Hypothalamus (tissue), 51 donors: ENCODE measurements around the gene VEGFD.

Source experiments
- DNase-seq, 51 donors: peaks; one replicate each; lab custom pipeline; 2025; lab: John Stamatoyannopoulos, UW

Gene VEGFD, protein sequence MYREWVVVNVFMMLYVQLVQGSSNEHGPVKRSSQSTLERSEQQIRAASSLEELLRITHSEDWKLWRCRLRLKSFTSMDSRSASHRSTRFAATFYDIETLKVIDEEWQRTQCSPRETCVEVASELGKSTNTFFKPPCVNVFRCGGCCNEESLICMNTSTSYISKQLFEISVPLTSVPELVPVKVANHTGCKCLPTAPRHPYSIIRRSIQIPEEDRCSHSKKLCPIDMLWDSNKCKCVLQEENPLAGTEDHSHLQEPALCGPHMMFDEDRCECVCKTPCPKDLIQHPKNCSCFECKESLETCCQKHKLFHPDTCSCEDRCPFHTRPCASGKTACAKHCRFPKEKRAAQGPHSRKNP

DNA sequence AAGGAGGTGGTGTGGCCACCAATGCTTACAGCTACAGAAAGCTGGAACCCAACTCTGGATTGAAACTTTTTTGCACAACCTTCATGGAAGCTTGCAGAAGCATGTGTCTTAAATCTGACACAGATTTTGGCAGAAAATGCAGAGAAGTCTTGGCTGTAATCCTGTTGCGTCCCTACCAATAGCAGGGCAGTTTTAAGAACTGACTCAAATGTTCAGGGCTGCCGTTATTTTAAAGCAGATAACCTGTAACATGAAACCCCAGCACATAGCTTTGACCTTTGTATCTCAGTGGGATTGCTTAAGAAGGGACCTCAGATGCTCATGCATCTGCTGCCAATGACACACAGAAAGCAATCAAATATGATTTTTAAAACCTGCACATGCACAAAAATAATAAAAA, at the start of gene VEGFD:
Gene VEGFD (minus strand): TSS at position 110 of the 400 bp plus-strand sequence. CDS start 467 bp downstream, outside the sequence.
- DNase-seq: no peak

DNA sequence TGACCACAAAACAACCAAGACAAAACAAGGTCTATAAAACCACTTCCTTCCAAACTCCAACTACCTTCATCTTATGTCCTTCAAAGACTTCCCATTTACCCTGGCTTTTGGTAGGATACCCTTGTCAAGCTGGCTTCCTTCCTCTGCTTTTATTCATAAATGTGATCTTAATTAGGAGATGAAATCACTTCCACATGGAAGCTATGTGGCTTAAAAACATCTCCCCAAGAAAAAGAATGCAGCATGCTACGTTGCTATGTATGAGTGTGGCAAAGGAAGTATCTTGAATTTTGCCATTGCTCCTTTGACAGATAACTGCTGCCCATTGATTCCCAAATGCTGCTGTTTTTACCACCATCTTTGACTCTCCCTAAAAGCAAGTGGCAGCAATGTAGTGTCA, 46.4 kb upstream of the VEGFD start:
- no peak for DNase-seq

DNA sequence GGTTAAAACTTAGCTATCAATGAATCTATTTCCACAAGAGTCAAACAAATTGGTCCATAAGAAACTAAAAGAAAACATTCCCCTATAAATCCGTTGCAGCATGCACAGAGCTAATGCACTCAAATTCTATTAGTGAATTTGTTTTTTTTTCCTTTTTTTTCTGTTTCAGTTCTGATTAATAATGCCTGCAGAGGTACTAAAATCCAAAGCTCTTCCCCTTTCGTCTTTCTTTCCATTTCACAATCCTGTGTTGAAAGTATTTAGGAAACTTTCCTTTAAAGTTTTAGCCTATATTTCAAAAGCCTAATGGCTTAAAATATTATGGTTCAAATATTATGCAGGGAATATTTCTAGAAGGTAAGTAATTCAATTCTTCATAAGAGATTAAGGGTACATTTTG, 45.9 kb upstream of the VEGFD start:
- DNase-seq: no peak

DNA sequence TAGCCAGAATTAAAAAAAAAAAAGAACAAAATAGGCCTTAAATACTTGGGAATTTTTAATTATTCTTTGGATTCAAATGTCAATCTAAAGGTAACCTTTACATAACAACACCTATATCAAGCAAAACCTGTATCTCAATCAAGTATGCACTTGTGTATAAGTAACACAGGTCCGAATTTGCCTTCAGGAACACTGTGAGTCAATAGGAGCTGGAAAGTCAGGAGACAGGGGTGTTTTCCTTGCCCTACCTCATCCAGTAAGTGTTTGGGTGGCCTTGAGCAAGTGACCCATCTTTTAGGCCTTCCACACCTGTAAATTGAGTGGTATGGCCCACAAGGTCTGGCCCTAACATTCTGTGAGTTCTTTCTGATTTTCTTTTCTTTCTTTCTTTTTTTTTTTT, 40.8 kb upstream of the VEGFD start:
- no peak for DNase-seq

DNA sequence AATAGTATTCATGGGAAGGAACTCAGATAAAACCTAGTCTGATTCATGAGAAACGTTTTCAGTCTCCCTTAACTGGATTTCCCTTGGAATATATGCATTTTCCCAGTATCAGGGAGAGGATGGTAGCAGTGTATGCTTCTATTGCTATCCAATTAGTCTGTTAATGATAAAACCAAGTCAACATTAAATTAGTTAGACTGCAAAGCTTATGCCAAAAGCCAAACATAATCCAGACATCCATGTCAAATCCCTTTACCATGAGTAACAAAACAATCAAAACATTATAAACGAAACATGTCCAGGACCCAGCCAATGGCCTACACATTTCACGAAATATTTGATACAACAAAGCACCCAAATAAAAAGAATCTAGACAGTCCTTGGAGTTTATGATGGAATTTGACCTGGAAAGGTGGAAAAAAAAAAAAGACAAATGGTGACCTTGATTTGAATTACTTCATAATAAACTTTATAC, 34.5 kb upstream of the VEGFD start:
- no peak for DNase-seq

DNA sequence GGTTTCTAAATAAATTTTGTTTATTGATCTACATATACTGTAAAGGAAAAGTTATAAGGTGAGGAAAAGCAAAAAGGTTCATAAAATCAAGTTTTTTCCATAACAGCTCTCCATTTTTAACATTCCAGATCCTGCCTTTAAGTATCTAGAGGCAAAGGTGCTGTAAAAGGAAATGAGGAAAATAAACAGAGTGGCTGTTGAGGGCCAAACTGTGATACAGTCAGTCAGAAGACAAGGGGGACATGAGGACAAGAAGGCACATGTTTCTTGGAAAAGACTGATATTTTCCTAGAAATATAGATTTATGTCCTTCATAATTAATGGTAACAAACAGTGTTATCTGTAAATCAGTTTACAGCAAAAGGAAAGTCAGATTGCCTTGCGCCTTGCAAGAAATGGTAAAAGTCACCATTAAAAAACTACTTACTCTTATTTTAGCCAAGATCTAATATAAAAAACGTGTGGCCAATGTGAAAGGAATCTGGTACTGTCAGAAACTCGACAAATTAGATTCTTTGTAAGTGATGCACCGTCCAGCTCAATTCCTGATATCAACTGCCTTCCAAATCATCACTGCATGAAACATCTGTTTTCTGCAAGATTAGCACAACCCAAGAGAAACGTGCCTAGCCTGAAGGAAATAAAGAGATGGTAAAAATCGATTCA, 34.0 kb upstream of the VEGFD start:
- no peak for DNase-seq

DNA sequence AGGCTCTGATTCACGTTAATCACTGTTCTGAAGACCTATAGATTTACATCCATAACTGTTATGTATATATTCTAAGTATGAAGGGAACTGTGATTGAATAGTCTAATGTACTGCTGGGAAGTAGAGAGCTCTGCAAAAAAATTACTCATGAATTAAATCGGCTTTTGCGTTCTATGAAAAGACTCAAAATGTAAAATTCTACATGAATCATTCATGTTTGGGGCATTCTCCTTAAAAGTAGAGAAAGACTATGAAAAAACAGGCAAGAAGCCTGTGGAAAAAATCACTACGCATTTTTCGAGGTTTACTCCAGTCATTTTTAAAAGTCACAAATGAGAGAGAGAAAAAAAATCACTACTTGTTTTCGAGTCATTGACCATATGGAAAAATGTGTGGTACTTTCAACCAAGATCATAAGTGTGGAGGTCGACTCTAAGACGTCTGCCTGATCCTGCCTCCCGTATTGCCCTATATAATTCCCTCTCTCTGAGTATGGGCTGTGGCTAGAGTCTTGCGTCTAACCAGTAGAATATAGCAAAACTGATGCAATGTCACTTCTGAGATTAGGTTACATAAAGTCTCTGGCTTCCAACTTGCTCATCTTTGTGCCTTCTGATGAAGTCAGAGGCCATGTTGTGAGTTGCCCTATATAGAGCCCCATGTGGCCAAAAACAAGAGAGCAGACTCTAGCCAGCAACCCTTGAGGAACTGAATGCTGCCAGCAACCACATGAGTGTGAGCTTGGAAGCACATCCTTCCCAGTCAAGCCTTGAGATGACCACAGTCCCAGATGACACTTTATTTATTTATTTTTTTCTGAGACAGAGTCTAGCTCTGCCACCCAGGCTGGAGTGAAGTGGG, 32.1 kb upstream of the VEGFD start:
- no peak for DNase-seq

DNA sequence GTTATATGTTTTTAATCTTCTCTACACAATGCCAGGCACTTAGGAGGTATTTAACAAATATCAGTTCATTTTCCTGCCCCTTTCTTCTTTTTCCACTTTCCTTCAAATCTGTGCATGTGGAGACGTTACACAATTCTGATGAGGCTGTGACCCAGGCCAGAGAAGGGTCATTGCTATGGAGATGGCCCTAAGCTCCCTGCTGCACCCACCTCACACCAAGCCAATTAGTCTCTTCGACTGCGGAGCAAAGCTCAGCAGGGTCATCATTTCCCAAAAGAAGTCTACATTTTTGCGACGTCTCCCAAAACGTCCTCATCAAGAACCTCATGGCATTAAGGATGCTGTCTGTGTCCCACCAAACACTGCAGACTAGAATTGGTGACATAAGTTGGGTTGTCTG, 28.9 kb upstream of the VEGFD start:
- no peak for DNase-seq

DNA sequence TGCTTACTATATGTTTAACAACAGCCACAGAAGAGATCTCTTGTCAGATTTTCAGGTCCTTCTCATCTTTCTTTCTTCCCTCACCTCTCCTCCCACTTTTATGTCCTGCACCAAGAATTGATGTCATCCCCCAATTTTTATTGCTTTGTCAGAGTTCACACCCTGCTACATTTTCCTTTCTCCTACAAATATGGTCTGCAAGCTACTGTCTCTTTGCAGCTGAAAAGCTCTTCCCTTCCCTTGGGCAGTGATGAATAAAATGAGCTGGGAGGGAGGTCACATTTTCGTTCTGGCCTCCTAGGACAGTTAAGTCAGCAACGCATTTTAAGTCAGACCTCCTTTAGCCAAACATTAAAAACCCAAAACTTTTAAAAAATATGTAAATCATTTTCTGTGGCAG, 26.7 kb upstream of the VEGFD start:
- DNase-seq: no peak

DNA sequence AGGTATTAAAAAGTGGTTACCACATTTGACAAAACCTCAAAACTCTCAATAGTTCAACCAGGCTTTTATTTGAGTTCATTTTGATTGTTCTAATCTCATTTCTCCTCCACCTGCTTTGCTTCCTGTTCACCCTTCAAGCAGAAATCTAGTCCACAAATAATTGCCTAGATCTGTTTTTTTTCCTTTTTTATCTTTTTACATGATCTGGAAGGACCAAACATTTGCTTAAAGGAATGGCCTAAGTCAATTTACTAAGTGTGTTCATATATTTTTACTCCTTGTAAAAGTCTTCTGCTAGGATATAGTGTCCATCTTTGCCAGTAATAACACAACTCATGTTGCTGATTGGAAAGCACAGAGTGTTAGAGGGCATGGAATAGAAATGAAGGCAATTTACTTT, 26.2 kb upstream of the VEGFD start:
- no peak for DNase-seq

DNA sequence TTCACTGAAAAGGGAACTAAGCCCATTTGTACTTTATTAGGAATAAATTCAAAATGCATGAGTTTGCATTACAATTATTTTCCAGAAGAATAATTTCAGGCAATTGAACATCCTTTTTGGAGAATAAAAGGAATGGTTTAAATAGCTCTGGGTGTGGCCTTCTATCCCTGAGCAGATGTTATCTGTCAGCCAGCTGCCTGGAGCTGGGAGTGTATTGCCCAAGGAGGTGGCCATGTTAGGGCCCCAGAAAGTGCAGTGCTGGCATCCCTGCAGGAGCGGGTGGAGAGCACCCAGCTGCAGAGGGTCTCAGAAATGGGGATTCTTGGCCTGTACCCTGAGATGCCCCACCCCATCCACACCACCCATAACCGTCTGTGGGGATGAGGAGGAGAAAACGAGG, 21.6 kb upstream of the VEGFD start:
- DNase-seq: no peak

DNA sequence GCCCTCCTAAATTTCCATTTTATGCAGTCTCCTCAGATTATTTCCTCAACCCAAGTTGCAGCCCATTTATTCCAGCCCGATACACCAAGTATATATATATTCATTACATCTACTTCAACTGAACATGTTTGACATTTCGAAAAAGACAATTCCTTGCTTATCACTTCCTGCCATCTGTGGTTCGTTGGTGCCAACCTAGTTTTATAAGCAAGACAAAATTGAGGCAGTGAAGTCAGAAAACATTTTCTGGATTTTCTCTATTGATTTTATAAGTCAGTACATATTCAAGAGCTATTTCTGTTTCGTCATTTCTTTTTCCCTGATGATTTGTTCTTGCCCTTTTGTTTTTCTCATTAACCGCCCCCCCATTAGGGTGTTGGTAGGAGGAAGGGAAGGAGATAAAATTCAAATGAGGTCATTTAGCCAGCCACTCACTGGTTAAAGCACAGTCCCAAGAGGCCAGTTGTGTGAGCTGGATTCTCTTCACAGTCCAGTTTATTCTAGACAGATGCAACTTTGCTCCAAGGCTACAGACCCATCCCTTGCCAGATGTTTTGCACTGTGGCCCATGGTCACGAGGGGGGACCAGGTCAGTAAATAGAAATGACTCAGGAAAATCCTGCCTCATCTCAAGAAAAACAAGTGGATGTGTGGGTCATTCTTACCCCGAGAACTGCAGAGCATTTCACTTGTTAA, 20.3 kb upstream of the VEGFD start:
- no peak for DNase-seq

DNA sequence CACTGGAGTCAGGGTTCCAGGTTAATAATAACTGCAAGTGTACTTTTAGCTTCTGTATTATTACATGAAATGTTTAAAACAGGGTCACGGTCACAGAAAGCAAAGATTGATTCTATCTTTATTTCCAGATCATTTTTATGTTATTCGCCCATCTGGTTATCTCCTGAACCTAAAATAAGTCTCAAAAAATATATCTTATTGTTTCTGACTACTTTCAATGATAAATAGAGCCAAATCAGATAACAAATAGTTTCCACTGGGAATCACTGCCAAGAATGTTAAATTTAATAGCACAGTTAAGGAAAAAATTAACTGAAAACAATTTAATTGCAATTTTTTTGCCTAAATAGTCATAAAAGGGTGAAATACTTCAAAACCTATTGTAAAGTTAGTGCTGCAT, 17.2 kb upstream of the VEGFD start:
- no peak for DNase-seq

DNA sequence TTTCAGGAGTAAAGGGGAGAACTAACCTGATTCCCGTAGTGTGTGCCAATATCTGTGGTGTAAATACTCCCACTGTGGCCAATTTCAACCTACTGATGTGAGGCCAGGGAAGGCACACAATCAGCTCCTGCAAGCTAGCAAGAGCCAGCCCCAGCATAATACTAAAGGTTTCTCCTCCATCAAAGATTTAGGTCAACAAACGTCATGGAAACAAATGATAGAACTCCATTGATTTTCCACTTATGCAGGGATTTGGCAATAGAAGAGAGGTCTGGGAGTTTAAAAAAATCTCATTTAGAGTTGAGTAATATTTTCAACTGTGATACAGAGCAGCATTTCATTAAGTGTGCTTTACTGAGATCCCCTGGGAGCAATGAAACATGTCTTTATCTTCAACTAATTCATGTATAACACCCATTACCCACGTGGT, 15.8 kb upstream of the VEGFD start:
- no peak for DNase-seq

DNA sequence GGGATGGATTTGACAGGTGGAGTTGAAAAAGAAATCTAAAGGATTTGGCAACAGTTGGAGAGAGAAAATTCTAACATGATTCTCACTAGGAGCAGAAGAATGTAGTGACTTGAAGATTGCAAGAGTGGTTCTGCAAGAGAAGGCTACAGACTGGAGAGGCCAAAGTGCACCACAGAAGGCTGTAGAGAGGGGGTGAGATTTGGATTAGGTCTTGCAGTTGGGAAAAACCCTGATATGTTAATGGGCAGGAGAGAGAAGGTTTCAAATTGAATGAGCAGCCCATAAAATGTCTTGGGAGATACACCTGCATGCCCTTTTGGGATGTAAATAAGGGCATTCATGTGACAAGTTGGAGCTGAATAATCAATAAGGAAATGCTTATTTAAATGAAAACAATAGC, 14.7 kb upstream of the VEGFD start:
- no peak for DNase-seq

DNA sequence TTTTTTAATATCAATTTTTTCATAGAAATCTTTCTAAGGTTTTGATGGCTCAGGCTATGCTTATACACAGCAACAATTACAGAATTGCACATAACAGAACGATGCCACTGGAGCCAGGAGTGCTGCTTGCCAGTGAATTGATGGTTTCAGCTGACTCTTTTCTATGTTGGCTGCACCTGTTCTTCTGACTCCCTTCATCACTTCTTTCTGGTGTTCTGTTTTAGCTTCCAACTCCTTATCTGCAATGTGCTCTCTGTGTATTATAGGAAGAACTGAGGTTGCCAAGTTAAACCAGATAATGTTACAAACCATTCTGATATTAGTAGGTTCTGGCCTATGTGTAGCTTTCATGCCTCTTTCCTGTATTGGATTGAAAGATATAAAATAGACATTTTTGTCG, 11.6 kb upstream of the VEGFD start:
- DNase-seq: no peak

DNA sequence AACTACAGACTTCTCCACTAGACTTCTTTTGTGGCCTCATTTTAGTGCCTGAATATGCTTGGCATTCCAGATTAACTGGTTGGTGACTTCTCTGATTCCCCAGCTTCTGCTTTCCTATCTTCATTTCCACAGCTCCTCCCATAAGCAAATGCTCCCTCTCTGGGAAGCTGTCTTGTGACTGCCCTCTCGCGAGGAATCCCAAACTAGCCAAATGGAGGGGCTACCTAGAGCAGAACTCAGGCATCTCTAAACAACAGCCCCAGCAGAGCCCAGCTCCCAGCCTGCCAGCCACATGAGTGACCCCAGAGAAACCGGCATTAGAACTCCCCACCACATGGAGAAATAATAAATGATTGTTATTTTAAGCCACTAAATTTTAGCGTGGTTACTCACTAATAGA, 7.6 kb upstream of the VEGFD start:
- no peak for DNase-seq

DNA sequence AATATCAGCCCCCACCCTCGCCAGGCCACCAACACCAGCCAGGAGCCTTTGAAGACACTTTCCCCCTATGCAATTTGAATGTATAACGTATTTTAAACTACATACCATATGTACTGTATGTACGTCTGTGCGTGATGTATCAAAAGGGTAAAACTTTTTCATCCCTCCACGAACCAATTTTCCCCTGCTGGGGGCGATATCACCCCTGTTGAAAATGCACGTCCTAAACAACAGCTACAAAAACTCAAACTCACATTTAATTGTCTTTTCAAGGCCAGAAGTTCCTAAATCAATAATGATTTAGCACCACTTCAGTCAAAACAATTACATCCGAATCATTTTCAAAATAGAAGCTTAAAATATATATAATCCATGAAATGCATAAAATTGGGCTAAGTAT, 1.4 kb downstream of the VEGFD start:
- no peak for DNase-seq

DNA sequence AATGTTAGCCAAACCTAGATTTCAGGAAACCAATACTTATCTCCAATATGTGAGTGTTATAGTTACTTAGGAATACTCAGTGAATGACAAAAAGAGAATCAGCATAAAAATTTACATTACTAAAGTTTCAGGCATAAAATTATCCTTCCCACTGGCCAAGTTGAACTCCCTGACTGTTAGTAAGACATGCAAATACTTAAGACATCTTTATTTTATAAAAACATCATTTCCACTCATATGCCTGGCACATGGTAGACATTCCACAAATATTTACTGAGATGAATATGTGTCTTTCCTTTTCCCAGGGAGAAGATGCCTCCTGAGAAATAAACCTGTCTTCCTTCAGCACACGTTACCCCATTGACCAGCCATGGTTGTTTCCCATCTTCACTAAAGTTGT, 7.3 kb downstream of the VEGFD start:
- DNase-seq: no peak

DNA sequence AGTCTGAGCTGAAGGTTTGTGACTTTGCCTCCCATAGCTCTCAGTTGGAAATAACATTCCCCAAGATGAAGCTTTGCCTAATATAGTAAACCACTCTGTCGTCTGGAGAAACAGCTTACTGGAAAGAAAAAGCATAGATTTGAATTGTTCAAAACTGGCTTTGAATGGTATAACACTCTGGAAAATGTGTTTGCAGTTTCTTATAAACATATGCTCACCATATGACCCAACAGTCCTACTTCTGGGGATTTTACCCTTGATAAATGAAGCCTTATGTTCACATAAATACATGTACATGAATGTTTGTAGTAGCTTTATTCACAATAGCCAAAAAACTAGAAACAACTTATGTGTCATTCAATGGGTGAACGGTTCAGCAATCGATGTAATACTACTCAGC, 10.2 kb downstream of the VEGFD start:
- DNase-seq: no peak
